ENCODE data around the gene PEPD. TPM values are rescaled to one million over a fixed set of nuclear protein-coding genes. Genes with fewer than 3 reads are reported as not detected.
A peak's percentile ranks its signal among the peaks of the same experiment; 100 is the strongest.

The PEPD gene
- total RNA-seq, 1 donor, result 87.9 TPM

- peaks cover 2% of the 10 kb centered on the region for H3K79me2 ChIP-seq (ENCODE audit: insufficient read depth, low read length)
- no peaks in the 10 kb centered on the region for H4K20me1 ChIP-seq (ENCODE audit: insufficient read depth, low read length)
- peak overlapping the region; percentile 100 for H3K27ac ChIP-seq (ENCODE audit: low read depth, low read length)
- H3K4me1 ChIP-seq (ENCODE audit: insufficient read depth, low read length), result peaks cover 23% of the 10 kb centered on the region
- H3K36me3 ChIP-seq (ENCODE audit: insufficient read depth, low read length), result peaks cover 14% of the 10 kb centered on the region
- H2AFZ ChIP-seq (ENCODE audit: low read length), result peak overlapping the region; percentile 10
- no peaks in the 10 kb centered on the region for H3K27me3 ChIP-seq (ENCODE audit: insufficient read depth, low read length)
- H3K4me2 ChIP-seq (ENCODE audit: insufficient read depth, low read length), result peak overlapping the region; percentile 85
- peak overlapping the region; percentile 47 for H3K4me3 ChIP-seq (ENCODE audit: insufficient read depth, low read length)
- no peak for TF ChIP-seq CTCF (IDR thresholded peaks at IDR 0.05; ENCODE audit: extremely low read depth, low read depth, low read length)
- peak; percentile 97 for DNase-seq (ENCODE audit: insufficient read length, low spot score, missing footprints)
- H3K9me3 ChIP-seq (ENCODE audit: low read depth, low read length), result no peaks in the 10 kb centered on the region
These were observed 48.6 kb downstream of the PEPD start for GRCh38 chr19:33472691-33473652.

GRCh38 chr19:33472226-33472625 lies 49.4 kb downstream of the PEPD start:
- no peak overlapping the region for H2AFZ ChIP-seq (ENCODE audit: low read length)
- peaks cover 23% of the 10 kb centered on the region for H3K4me1 ChIP-seq (ENCODE audit: insufficient read depth, low read length)
- H3K79me2 ChIP-seq (ENCODE audit: insufficient read depth, low read length), result peaks cover 2% of the 10 kb centered on the region
- peak overlapping the region; percentile 100 for H3K27ac ChIP-seq (ENCODE audit: low read depth, low read length)
- H4K20me1 ChIP-seq (ENCODE audit: insufficient read depth, low read length), result no peaks in the 10 kb centered on the region
- DNase-seq (ENCODE audit: insufficient read length, low spot score, missing footprints), result peak; percentile 79
- H3K9me3 ChIP-seq (ENCODE audit: low read depth, low read length), result no peaks in the 10 kb centered on the region
- H3K4me3 ChIP-seq (ENCODE audit: insufficient read depth, low read length), result peak overlapping the region; percentile 3
- peaks cover 7% of the 10 kb centered on the region for H3K36me3 ChIP-seq (ENCODE audit: insufficient read depth, low read length)
- no peaks in the 10 kb centered on the region for H3K27me3 ChIP-seq (ENCODE audit: insufficient read depth, low read length)
- TF ChIP-seq CTCF (IDR thresholded peaks at IDR 0.05; ENCODE audit: extremely low read depth, low read depth, low read length), result no peak
- peak overlapping the region; percentile 85 for H3K4me2 ChIP-seq (ENCODE audit: insufficient read depth, low read length)

- TF ChIP-seq CTCF (IDR thresholded peaks at IDR 0.05; ENCODE audit: extremely low read depth, low read depth, low read length), result no peak
- no peaks in the 10 kb centered on the region for H3K27me3 ChIP-seq (ENCODE audit: insufficient read depth, low read length)
- H3K79me2 ChIP-seq (ENCODE audit: insufficient read depth, low read length), result peaks cover 2% of the 10 kb centered on the region
- peaks cover 4% of the 10 kb centered on the region for H3K36me3 ChIP-seq (ENCODE audit: insufficient read depth, low read length)
- H3K9me3 ChIP-seq (ENCODE audit: low read depth, low read length), result no peaks in the 10 kb centered on the region
- H2AFZ ChIP-seq (ENCODE audit: low read length), result no peak overlapping the region
- H3K27ac ChIP-seq (ENCODE audit: low read depth, low read length), result peak overlapping the region; percentile 45
- no peaks in the 10 kb centered on the region for H4K20me1 ChIP-seq (ENCODE audit: insufficient read depth, low read length)
- no peak overlapping the region for H3K4me3 ChIP-seq (ENCODE audit: insufficient read depth, low read length)
- H3K4me2 ChIP-seq (ENCODE audit: insufficient read depth, low read length), result no peak overlapping the region
- DNase-seq (ENCODE audit: insufficient read length, low spot score, missing footprints), result peak; percentile 49
- H3K4me1 ChIP-seq (ENCODE audit: insufficient read depth, low read length), result peaks cover 23% of the 10 kb centered on the region
These were observed 50.2 kb downstream of the PEPD start for GRCh38 chr19:33471111-33471996.

Measured in osteoblast (primary cell).